Heart left ventricle (tissue), 16 donors: ENCODE results near the gene POC1A. TPM values are rescaled to one million over a fixed set of nuclear protein-coding genes. Genes with fewer than 3 reads are reported as not detected.

Source experiments
- ATAC-seq, 4 donors: fragments of 200-7000 bp; cut with Tn5 transposase; one replicate each; pipeline ENCODE4 v1.9.1; 2020 to 2022; ENCODE audit warnings: moderate library complexity in 4 of 4, mild to moderate bottlenecking in 3 of 4, moderate number of reproducible peaks in 1 of 4
- DNase-seq, 5 donors: peaks; one replicate each; pipeline ENCODE4 v3.0.0-alpha.2; 2020
- H3K27ac ChIP-seq, 12 donors: fragments of 200-600 bp; sonication (generic) in 4 of 12; one replicate each; pipeline versions ENCODE4 v1.5.0 to v1.8.0; 2016 to 2022; ENCODE audit warnings: mild to moderate bottlenecking in 2 of 12
- H3K27me3 ChIP-seq, 9 donors: fragments of 200-600 bp; sonication (generic) in 2 of 9; one replicate each; pipeline versions ENCODE4 v1.5.1 to v1.8.0; 2016 to 2022; ENCODE audit warnings: mild to moderate bottlenecking in 3 of 9
- H3K36me3 ChIP-seq, 9 donors: fragments of 200-600 bp; sonication (generic) in 2 of 9; one replicate each; pipeline versions ENCODE4 v1.5.0 to v1.8.0; 2018 to 2022; ENCODE audit warnings: mild to moderate bottlenecking in 2 of 9
- H3K4me1 ChIP-seq, 12 donors: fragments of 200-600 bp; sonication (generic) in 4 of 12; one replicate each; pipeline versions ENCODE4 v1.5.0 to v1.8.0; 2016 to 2022; ENCODE audit warnings: mild to moderate bottlenecking in 3 of 12
- H3K4me3 ChIP-seq, 12 donors: fragments of 200-600 bp; sonication (generic) in 4 of 12; one replicate each; pipeline versions ENCODE4 v1.5.0 to v1.8.0; 2017 to 2022; ENCODE audit warnings: mild to moderate bottlenecking in 9 of 12, moderate library complexity in 4 of 12
- H3K9me3 ChIP-seq, 12 donors: fragments of 200-600 bp; sonication (generic) in 4 of 12; one replicate each; pipeline versions ENCODE4 v1.5.0 to v1.8.0; 2016 to 2022; ENCODE audit warnings: mild to moderate bottlenecking in 1 of 12
- POLR2A ChIP-seq, 2 donors: fragments of 450-650 bp; IDR thresholded peaks; one replicate each; pipeline ENCODE4 v1.6.1; 2017; ENCODE audit warnings: antibody characterized with exemption in 2 of 2, mild to moderate bottlenecking in 2 of 2, moderate library complexity in 2 of 2
- WGBS, 4 donors: extraction: QIAGEN DNeasy Blood & Tissue Kit in 2 of 4; methylation state at CpG; one replicate each; pipeline versions ENCODE4 v1.1.5 to v1.1.7; 2013 to 2018; 5-methylcytosine and 5-hydroxymethylcytosine counted together
- intact Hi-C, 10 donors: fragments of 100-400 bp; cut with DNase I; formaldehyde crosslinking; loops; one replicate each; pipeline versions ENCODE4 v1.11.1 to v1.14.2; 2022
- polyA plus RNA-seq, 2 donors: library from polyadenylated mRNA; stranded (reverse); fragments of 200-250 nt; gene quantifications; one replicate each; pipeline ENCODE4 v1.2.3, GENCODE V29; 2013
- total RNA-seq, 9 donors: library from RNA; depleted of rRNA in 2 of 9; stranded (reverse); fragments of >200 nt in 2 of 9; fragmentation: NEBNext Ultra II Directional in 3 of 9; extraction: Animal tissue kit (Norgen Biotek cat#: 25700) in 3 of 9; gene quantifications; one replicate each; pipeline versions ENCODE4 v1.1.0 to v1.2.4, GENCODE V29; 2016 to 2023
- TF ChIP-seq, protein P1 (sequence below), 12 donors: fragments of 200-600 bp; sonication (generic) in 4 of 12; IDR thresholded peaks; one replicate each; pipeline versions ENCODE4 v1.5.0 to v1.8.0; 2018 to 2022; ENCODE audit warnings: antibody characterized with exemption in 12 of 12, mild to moderate bottlenecking in 5 of 12
- donor health status: ischemic (EF 13 %, LVEDD 7.1; RV severe dilation, severe dysfunction).
- donor health status: healthy with polysubstance abuse.
- donor health status: DM: no; HTN: yes; CAD: no.
- donor health status: DM: no; HTN: no; CAD: no.
- donor health status: ischemic (EF 25% LVEDD 6.9; RV normal size, moderate dysfunction).
- donor health status: ischemic (EF 25% LVEDD 5.7; RV mildly dilated, moderate dysfunction).
- donor health status: healthy.
- donor health status: DM: yes; HTN: yes; CAD: no.
- donor health status: ischemic (EF 35%, LVEDD 5.7; RV mildly dilated, moderate dysfunction).
- donor health status: nonischemic (EF 11% LVEDD 7.7; RV severe dilation, severe dysfunction).
- donor health status: DM: yes; HTN: yes; CAD: no.
- donor health status: PGD.
- donor health status: ischemic (EF 29% LVEDD 5.4; RV normal size, mild dysfunction).
- donor health status: nonischemic (EF 23%, LVEDD 6.1; RV moderate dilation, normal function).

POC1A gene
- total and polyA plus RNA-seq, 11 donors: 0.50 to 5.2 (median 1.4) TPM

DNA sequence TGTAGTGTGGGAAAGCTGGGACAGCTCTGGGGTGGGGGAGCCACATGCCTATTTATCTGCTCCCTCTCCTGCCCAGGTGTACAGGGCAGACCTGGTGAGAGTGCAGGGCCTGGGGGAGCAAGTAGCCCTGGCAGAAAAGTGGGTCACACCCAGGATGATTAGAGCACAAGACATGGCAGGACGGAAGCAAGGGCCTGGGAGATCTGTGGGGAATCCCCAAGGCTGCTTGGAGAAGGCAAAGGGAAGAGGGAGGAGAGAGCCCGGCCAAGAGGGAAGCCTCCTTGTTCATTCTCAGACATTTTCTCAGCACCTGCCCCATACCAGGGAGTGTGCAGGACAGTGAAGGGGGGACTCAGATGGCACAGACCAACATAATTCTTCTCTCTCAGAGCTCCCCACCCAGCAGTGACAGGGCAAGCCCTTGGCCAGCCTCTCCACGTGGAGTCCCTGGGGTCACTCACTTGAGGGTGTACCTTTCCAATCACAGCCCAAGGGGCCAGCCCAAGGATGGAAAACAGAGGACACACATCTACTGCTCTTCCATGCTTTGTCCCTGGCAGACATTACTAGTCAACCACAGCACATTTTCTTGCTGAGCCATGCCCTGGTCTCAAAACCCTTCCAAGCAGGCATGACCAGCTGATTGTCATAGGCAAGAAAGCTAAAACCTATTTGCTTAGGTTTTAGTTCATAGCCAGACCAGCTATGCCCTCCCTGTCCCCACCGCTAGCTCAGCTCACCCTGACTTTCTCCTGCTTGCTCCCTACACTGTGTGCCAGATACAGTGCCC is 92.9 kb downstream of the POC1A start:
- TF ChIP-seq, protein P1, sequence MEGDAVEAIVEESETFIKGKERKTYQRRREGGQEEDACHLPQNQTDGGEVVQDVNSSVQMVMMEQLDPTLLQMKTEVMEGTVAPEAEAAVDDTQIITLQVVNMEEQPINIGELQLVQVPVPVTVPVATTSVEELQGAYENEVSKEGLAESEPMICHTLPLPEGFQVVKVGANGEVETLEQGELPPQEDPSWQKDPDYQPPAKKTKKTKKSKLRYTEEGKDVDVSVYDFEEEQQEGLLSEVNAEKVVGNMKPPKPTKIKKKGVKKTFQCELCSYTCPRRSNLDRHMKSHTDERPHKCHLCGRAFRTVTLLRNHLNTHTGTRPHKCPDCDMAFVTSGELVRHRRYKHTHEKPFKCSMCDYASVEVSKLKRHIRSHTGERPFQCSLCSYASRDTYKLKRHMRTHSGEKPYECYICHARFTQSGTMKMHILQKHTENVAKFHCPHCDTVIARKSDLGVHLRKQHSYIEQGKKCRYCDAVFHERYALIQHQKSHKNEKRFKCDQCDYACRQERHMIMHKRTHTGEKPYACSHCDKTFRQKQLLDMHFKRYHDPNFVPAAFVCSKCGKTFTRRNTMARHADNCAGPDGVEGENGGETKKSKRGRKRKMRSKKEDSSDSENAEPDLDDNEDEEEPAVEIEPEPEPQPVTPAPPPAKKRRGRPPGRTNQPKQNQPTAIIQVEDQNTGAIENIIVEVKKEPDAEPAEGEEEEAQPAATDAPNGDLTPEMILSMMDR (IDR thresholded peaks at IDR 0.05): no peak
- TF ChIP-seq POLR2A (IDR thresholded peaks at IDR 0.05): no peak
- 76 to 80% (median 79%) methylated on average over 3 to 4 of the region's 4 CpGs for WGBS, 4 donors
- Histone ChIP-seq H3K36me3 (no peaks in the 10 kb centered on the region), H3K4me1 (peaks cover 0 to 50% (median 14%) of the 10 kb centered on the region in 12 donors), H3K27me3 (no peaks in the 10 kb centered on the region), H3K9me3 (no peaks in the 10 kb centered on the region), H3K27ac (no peak overlapping the region), H3K4me3 (no peak overlapping the region)
- intact Hi-C loops: loop anchor here in 1 of 10 donors (5.0 kb wide), 1 partner anchor 51 kb away; no protein-coding TSS in a partner anchor
- ATAC-seq: no peak
- DNase-seq: no peak

DNA sequence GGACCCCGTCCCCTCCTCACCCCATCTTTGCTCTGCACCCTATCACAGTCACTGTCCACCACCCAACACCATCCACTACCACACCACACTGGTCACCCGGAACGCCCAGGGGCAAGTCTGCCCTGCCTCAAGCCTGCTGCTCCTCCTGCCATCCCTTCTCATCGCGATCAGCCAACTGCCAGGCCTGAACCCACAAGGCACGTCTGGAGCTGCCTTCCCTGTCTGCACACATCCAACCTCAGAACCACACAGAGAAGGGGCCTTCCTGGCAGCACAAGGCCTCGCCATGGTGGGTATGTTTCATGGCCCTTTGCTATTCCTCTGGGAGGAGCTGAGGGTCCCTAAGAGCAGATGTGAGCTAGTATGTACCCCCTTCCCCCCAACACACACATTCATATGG is 94.4 kb downstream of the POC1A start:
- TF ChIP-seq, protein P1 (IDR thresholded peaks at IDR 0.05): no peak
- TF ChIP-seq POLR2A (IDR thresholded peaks at IDR 0.05): no peak
- WGBS, 4 donors: 92 to 94% (median 94%) methylated on average over 7 of the region's 7 CpGs

DNA sequence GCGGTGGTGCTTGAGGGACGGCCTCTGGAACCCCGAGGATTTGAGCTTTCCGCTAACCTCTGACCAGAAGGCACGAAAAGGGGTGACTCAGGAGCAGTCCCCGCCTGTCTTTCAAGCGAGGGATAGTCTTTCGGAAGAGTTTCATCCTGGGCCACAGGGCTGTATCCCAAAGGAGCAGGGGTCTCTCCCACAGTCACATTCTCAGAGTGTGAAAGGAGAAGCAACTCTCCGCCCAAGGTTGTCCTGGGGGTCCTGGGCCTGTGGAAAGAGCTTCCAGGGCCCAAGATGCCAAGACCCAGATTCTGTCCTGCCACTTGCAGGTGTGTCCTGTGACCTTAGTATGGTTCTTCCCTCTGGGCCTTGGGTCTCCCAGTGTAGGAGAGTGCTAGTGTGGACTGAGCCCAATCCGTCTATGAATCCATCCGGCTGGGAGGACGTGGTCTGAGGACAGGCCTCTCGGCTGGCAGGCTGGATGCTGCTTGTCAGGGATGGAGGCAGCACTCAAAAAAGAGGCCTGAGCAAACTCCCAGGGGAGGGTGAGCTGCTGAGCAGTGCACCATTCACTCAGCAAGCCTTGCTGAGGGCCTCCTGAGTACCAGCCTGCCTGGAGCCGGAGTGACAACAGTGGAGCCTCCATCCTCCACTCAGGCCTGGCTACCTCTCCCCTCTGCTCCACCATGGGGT is 96.3 kb downstream of the POC1A start:
- ATAC-seq: no peak
- H3K4me1 ChIP-seq: peaks cover 12 to 55% (median 25%) of the 10 kb centered on the region in 12 donors
- intact Hi-C loops: loop anchor here in 6 of 10 donors (2.0 to 5.0 kb wide), 3 partner anchors 49 to 64 kb away; no protein-coding TSS in a partner anchor
- H3K27ac ChIP-seq: peak overlapping the region in 11 of 12 donors; percentile 7 to 94 (median 65)
- no peaks in the 10 kb centered on the region for H3K27me3 ChIP-seq
- H3K36me3 ChIP-seq: peaks cover 0 to 13% (median 8%) of the 10 kb centered on the region in 9 donors
- DNase-seq: no peak
- no peaks in the 10 kb centered on the region for H3K9me3 ChIP-seq
- 68 to 77% (median 75%) methylated on average over 11 to 14 of the region's 14 CpGs for WGBS, 4 donors
- no peak for TF ChIP-seq POLR2A (IDR thresholded peaks at IDR 0.05)
- TF ChIP-seq, protein P1 (IDR thresholded peaks at IDR 0.05): no peak
- peak overlapping the region in 10 of 12 donors; percentile 41 to 96 (median 62) for H3K4me3 ChIP-seq

More for the DNA sequence above, 94.4 kb downstream of the POC1A start:
- intact Hi-C loops: loop anchor here in 4 of 10 donors (5.0 kb wide), 3 partner anchors 48 to 63 kb away; no protein-coding TSS in a partner anchor
- no peaks in the 10 kb centered on the region for H3K27me3 ChIP-seq
- no peak for DNase-seq
- H3K4me3 ChIP-seq: no peak overlapping the region
- H3K27ac ChIP-seq: no peak overlapping the region
- H3K36me3 ChIP-seq: no peaks in the 10 kb centered on the region
- no peaks in the 10 kb centered on the region for H3K9me3 ChIP-seq
- ATAC-seq: no peak
- H3K4me1 ChIP-seq: peaks cover 0 to 40% (median 9%) of the 10 kb centered on the region in 12 donors
